BJ (cell line): ENCODE measurements around the gene DCAF8L2. TPM values are rescaled to one million over a fixed set of nuclear protein-coding genes. Genes with fewer than 3 reads are reported as not detected.
"Not testable (repeated sequence)": the region's sequence is repeated elsewhere in the genome, so short reads cannot be mapped to it uniquely, and the experiment has no call there.

Experiments
- CTCF ChIA-PET: fragments of 350-600 bp; formaldehyde crosslinking; extraction: SDS; loops from one replicate; lab custom pipeline; 2021; ENCODE audit warnings: antibody characterized with exemption, inconsistent platforms; lab: Yijun Ruan, JAX
- POLR2A ChIA-PET: fragments of 300-600 bp; sonication (Branson Sonifier 250); formaldehyde crosslinking; extraction: SDS; loops from one replicate; lab custom pipeline; 2021; ENCODE audit warnings: antibody characterized with exemption; lab: Charles Lee
- DNase-seq: peaks from one replicate; pipeline ENCODE4 v3.0.0-alpha.2; 2011; ENCODE audit warnings: low read depth
- H3K27me3 ChIP-seq: 2 replicates; pipeline ENCODE4 v1.6.0; 2011; ENCODE audit warnings: low read length; ENCODE audit not compliant: control insufficient read depth, insufficient read depth
- H3K36me3 ChIP-seq: 2 replicates; pipeline ENCODE4 v1.5.1; 2011; ENCODE audit warnings: low read length; ENCODE audit not compliant: control insufficient read depth, insufficient read depth
- H3K4me3 ChIP-seq: 2 replicates; pipeline ENCODE4 v1.5.1; 2011; ENCODE audit warnings: low read depth, mild to moderate bottlenecking, control low read depth, low read length
- polyA minus RNA-seq: library from RNA; depleted of rRNA, polyadenylated mRNA; stranded (reverse); fragments of >200 nt; gene quantifications from 2 replicates; pipeline ENCODE4 v1.2.3, GENCODE V29; 2011; rRNA and poly(A)+ RNA removed
- polyA plus RNA-seq: library from polyadenylated mRNA; depleted of rRNA; stranded (reverse); fragments of >200 nt; gene quantifications from 2 replicates; pipeline ENCODE4 v1.2.3, GENCODE V29; 2011; rRNA removed
- TF ChIP-seq, protein P1 (sequence below): IDR thresholded peaks from 2 replicates; pipeline ENCODE4 v1.5.1; 2011; ENCODE audit warnings: low read depth, mild to moderate bottlenecking, control low read depth, inconsistent platforms, low read length, moderate library complexity; ENCODE audit not compliant: insufficient read depth

DCAF8L2 gene
- polyA plus RNA-seq (not detected in 2 replicates), polyA minus RNA-seq (not detected in 2 replicates)

DNA sequence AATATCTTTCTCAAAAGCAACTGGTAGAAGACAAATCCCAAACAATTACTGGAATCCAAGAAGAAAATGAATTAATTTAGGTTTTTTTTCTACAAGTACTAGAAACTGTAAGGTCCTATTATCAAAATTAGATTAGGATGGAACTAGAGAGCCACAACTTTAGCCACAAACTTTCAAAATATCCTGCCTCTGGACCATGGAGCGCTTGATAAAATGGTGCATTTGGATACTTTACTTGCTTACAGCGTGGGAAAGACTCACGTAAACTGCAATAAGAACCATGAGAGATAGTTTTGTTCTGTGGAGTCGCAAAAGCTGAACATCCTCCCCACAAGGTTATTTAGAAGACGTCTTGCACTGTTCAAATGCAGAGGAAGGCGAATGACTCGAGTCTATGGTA lies at the start of gene DCAF8L2:
Gene DCAF8L2 (plus strand): TSS at position 301 of the 400 bp plus-strand sequence. CDS start 156,552 bp downstream, outside the sequence.
- Histone ChIP-seq H3K27me3 (no peaks in the 10 kb centered on the region), H3K36me3 (no peaks in the 10 kb centered on the region), H3K4me3 (no peak within 1 kb of the TSS)
- ChIA-PET CTCF (no interaction called here), POLR2A (no interaction called here)
- TF ChIP-seq, protein P1, sequence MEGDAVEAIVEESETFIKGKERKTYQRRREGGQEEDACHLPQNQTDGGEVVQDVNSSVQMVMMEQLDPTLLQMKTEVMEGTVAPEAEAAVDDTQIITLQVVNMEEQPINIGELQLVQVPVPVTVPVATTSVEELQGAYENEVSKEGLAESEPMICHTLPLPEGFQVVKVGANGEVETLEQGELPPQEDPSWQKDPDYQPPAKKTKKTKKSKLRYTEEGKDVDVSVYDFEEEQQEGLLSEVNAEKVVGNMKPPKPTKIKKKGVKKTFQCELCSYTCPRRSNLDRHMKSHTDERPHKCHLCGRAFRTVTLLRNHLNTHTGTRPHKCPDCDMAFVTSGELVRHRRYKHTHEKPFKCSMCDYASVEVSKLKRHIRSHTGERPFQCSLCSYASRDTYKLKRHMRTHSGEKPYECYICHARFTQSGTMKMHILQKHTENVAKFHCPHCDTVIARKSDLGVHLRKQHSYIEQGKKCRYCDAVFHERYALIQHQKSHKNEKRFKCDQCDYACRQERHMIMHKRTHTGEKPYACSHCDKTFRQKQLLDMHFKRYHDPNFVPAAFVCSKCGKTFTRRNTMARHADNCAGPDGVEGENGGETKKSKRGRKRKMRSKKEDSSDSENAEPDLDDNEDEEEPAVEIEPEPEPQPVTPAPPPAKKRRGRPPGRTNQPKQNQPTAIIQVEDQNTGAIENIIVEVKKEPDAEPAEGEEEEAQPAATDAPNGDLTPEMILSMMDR, result no peak
- no peak for DNase-seq

DNA sequence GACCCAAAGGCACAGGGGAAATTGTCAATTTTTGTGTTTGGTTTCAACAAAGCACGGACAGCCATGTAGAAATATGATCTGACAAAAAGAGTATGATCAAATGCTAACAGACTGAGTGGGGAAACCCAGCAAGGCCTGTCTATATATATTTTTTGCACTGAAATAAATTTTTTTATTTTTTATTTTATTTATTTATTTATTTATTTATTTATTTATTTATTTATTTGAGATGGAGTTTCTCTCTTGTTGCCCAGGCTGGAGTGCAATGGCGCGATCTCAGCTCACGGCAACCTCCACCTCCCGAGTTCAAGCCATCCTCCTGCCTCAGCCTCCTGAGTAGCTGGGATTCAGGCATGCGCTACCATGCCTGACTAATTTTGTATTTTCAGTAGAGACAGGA lies 49.0 kb upstream of the DCAF8L2 start:
- CTCF ChIA-PET, DNase-seq, POLR2A ChIA-PET: not testable (repeated sequence)

DNA sequence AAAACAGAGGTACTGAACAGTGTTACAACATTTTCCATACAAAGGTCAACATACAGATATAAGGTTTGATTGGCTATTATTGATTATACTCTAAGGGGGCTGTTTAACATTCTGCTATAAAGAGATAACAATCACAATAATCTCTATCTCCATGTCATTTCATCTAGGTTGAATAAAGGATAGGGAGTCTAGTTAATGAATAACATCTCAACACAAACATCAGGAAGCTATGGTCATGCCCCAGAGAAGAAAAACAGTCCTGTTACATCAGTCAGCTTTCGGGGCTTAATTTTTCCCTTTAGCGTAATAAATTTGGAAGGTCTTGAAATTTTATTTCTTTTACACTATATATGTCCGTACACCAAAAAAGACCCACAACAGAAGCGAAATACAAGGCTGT lies 41.5 kb upstream of the DCAF8L2 start:
- POLR2A ChIA-PET, result no interaction called here
- no peak for DNase-seq
- CTCF ChIA-PET, result no interaction called here
- no peak overlapping the region for H3K4me3 ChIP-seq
- TF ChIP-seq, protein P1, result no peak
- H3K27me3 ChIP-seq, result no peaks in the 10 kb centered on the region
- H3K36me3 ChIP-seq, result no peaks in the 10 kb centered on the region

More for the DNA sequence above, 49.0 kb upstream of the DCAF8L2 start:
- not testable (repeated sequence) for H3K27me3 ChIP-seq, H3K4me3 ChIP-seq, H3K36me3 ChIP-seq

DNA sequence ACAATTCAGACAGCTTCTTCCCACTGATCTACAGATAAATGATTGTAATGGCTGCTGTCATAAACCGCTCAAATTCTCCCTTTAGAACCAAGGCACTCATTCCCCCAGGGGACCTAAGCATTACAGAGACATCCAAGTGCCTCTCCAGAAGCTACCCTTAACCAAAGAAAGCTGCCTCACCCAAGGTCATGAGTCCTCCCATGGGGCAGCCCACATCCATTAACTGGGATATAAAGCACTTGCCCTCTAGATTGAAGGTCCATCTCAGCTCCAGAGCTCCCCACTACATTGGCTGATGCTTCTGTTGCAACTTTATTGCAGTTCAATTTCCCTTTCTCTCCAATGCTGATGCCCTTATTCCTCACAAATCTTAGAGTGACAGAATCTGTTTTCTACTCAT lies 40.5 kb upstream of the DCAF8L2 start:
- Histone ChIP-seq H3K27me3 (no peaks in the 10 kb centered on the region), H3K36me3 (no peaks in the 10 kb centered on the region), H3K4me3 (no peak overlapping the region)
- TF ChIP-seq, protein P1, result no peak
- ChIA-PET POLR2A (no interaction called here), CTCF (no interaction called here)
- no peak for DNase-seq

DNA sequence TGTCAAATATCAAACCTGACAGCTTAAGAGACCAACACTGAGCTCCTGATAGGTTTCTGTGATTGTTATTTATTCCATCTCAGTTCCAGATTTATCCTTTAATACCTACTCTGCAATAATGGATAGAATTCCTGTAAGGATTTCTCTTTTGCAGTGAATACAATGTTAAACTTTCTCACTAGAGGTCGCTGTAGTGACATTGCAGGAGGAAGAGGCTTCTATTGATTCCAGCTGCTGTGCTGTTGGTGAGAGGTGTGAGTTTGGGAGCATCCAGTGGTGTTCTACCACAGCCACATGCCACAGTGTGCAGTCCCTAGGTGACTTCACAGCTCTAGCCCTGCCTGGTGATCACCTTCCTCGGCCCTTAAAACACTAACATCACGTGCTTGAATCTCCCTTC lies 34.6 kb upstream of the DCAF8L2 start:
- ChIA-PET POLR2A (no interaction called here), CTCF (no interaction called here)
- TF ChIP-seq, protein P1, result no peak
- Histone ChIP-seq H3K27me3 (no peaks in the 10 kb centered on the region), H3K36me3 (no peaks in the 10 kb centered on the region), H3K4me3 (no peak overlapping the region)
- DNase-seq, result no peak

DNA sequence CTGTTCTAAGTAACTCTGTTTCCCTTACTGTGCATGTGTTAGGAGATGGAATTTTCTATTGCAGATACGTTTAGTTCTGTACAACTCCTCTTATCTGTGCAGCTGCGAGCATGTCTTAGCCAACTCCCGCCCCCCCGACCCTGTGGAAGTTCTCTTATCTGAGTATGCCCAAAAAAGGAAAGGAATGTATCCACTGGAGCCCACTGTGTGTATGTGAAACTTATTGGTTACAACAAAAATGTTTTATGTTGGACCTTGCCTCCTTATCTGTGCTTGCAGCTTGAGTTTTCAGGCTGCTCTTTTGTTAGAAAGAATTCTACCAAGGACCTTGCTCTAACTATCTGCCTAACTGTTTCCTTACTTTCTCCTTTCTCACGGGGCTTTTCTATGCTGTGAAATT lies 24.2 kb upstream of the DCAF8L2 start:
- DNase-seq, result no peak
- H3K36me3 ChIP-seq, result no peaks in the 10 kb centered on the region
- POLR2A ChIA-PET, result no interaction called here
- CTCF ChIA-PET, result no interaction called here
- no peak overlapping the region for H3K4me3 ChIP-seq
- H3K27me3 ChIP-seq, result no peaks in the 10 kb centered on the region
- TF ChIP-seq, protein P1, result no peak
